GM19193 (cell line): Measurements from ENCODE around the gene MMP21.

Experiments used
- POLR2A ChIP-seq: IDR thresholded peaks from 4 replicates; pipeline ENCODE4 v1.6.1; 2011; ENCODE audit not compliant: insufficient read depth, insufficient read length; ENCODE audit errors: extremely low read depth

MMP21 gene

DNA sequence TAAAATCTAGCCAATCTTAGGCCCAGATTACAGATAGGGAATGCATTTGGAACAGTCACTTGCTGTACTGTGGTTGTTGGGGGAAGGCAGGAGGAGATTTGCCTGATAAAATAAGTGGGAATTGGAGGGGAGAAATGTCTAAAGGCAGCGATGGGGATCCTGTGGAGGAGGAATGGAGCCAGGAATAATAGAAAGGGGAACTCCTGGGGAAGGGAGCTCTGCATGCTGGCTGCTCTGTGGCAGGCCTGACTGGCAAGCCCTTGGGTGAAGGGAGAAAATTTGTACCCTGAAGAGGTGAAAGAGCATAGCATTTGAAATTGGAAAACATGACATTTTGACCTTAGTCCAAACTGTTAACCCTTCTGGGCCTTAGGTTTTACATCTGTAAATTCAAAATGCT lies 13.7 kb downstream of the MMP21 start:
- TF ChIP-seq POLR2A, result no peak

DNA sequence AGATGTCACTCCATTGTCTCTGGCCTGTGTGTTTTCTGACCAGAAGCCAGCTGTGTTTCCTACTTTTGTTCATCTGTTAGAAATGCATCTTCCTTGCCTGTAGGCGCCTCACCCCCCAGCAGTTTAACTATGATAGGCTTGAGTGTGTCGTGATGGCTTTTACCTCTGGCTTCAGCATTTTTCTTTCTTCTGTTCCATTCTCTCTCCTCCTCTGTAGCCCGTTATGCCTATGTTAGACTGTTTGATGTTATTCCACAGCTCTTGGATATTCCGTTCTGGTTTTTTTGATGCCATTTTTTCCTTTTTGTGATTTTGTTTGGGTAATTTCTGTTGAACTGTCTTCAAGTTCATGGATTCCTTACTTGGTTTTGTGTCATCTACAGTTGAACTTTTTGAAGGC lies 17.9 kb downstream of the MMP21 start:
- TF ChIP-seq POLR2A, result no peak

GRCh38 chr10:125756853-125757487 lies 18.7 kb downstream of the MMP21 start:
- TF ChIP-seq POLR2A, result no peak

GRCh38 chr10:125756196-125756595 lies 19.4 kb downstream of the MMP21 start:
- no peak for TF ChIP-seq POLR2A

DNA sequence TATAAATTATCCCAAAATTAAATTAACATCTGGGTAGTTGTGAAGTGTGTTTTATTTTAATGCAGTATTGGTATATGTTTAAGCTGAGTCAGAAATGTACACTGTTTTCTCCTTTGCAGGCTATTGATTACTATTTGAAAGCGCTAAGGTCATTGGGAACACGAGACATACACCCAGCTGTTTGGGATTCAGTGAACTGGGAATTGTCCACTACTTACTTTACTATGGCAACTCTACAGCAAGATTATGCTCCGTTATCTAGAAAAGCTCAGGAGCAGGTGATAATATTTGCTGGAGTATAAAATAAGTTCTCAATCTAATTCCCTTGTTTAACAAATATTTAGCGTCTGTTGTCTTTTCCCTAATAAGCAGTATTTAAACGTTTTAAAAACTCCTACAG lies 28.2 kb downstream of the MMP21 start:
- no peak for TF ChIP-seq POLR2A

DNA sequence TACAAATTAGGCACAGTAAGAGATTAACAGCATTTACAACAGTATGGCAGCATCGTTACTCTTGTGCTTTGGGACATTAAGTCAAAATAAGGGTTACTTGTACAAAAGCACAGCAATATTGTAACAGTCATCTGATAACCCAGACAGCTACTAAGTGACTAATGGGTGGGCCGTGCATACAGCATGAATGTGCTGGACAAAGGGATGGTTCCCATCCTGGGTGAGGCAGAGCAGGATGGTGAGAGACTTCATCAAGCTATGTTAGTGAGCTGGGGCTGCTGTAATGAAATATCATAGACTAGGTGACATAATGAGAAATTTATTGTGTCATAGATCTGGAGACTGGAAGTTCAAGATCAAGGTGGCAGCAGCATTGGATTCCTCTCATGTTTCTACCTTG lies 30.7 kb downstream of the MMP21 start:
- no peak for TF ChIP-seq POLR2A

DNA sequence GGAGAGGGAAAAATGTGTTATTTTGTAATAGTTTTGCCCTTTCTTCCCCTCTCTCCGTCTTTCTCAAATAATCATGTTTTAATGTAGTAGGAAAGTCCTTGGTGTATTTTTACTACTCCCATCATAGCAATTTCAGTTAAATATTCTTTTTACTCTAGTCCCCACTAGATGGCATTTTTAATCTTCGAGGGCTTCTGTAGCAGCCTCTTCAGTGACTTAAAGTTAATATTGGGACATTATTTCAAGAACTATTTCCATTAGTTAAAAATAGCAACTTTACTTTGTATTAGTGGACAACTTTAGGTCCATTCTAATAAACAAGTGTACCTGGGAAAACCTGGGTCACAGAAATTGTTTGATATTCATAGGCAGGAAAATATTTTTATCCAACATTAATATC lies 33.2 kb downstream of the MMP21 start:
- TF ChIP-seq POLR2A, result no peak

- no peak for TF ChIP-seq POLR2A
Measured at GRCh38 chr10:125739994-125740679, 35.5 kb downstream of the MMP21 start.

- no peak for TF ChIP-seq POLR2A
Measured at GRCh38 chr10:125738206-125738605, 37.4 kb downstream of the MMP21 start.

DNA sequence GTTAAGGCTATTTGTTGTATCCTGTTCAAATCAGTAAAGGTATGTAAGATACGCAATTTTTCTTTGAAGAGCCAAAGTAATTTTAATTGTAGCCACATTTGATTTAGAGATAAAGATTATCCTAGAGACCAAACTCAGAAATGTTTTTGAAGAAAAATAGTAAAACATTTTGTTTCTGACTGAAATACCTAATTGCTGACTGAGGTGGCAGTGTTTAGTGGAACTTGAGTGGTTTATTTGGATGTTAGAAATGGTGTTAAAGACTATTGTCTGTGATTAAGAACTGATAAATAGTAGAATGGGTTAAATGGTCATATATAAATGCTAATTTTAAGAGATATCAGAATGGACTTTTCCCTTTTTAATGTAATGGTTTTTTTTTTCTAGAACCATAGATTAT lies 40.8 kb downstream of the MMP21 start:
- no peak for TF ChIP-seq POLR2A

- TF ChIP-seq POLR2A, result no peak
Measured at GRCh38 chr10:125734148-125734547, 41.5 kb downstream of the MMP21 start.

GRCh38 chr10:125727436-125727835 lies 48.2 kb downstream of the MMP21 start:
- no peak for TF ChIP-seq POLR2A

DNA sequence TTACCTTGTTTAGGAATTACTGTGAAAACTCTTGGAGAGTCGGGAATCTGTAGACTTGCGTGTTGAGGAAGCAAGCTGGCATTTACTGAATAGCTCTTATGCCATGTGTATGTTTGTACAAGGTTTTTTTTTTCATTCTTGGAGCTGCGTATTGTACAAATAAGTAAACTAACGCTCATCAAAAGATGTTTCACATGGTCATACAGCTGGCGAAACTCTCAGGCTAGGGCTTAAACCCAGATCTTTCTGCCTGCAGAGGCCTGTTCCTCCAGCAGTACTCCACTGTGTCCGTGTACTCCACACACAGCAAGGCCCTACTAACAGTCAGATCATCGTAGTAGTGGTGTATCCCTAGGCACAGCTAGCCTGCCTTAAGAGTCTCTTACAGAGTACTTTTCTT lies 48.7 kb downstream of the MMP21 start:
- no peak for TF ChIP-seq POLR2A

GRCh38 chr10:125722811-125723210 lies 52.8 kb downstream of the MMP21 start:
- no peak for TF ChIP-seq POLR2A

- no peak for TF ChIP-seq POLR2A
Measured at GRCh38 chr10:125721035-125721434, 54.6 kb downstream of the MMP21 start.

DNA sequence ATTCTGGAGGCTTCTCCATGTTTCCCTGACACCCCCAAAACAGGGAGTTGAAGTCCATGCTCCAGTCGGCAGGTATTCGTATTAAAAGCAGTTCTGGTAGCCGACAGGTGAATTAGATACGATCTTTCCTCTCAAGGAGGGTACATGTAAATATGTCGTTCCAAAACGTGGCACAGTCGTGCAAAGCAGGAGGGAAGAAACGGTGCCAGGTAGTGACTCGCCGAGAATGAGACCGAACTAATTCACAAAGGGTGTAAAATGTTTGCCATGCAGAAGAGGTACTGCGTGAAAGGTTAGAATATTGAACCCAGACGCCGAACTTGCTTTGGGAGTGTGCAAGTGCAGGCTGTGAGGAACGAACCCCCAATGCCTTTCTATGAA lies 55.6 kb downstream of the MMP21 start:
- TF ChIP-seq POLR2A, result no peak
